Loucy (cell line): ENCODE data around the gene CTNNA2.

Experiments
- H2AFZ ChIP-seq: fragments of 200-600 bp; sonication (generic); 2 replicates; pipeline ENCODE4 v1.6.0; 2016; ENCODE audit warnings: antibody characterized with exemption, mild to moderate bottlenecking, low read length, moderate library complexity
- H3F3A ChIP-seq: fragments of 200-600 bp; 2 replicates; pipeline ENCODE4 v1.6.0; 2016; ENCODE audit warnings: antibody characterized with exemption, low read depth, mild to moderate bottlenecking
- H3K27me3 ChIP-seq: fragments of 200-600 bp; sonication (generic); 2 replicates; pipeline ENCODE4 v1.6.1; 2014; ENCODE audit warnings: low read length, mild to moderate bottlenecking; ENCODE audit not compliant: insufficient read depth, poor library complexity, severe bottlenecking
- H3K36me3 ChIP-seq: fragments of 200-600 bp; sonication (generic); 2 replicates; pipeline ENCODE4 v1.6.1; 2016; ENCODE audit warnings: low read length; ENCODE audit not compliant: insufficient read depth
- H3K4me1 ChIP-seq: fragments of 200-600 bp; sonication (generic); 2 replicates; pipeline ENCODE4 v1.5.1; 2014; ENCODE audit warnings: low read length, mild to moderate bottlenecking; ENCODE audit not compliant: insufficient read depth, poor library complexity, severe bottlenecking
- H3K4me2 ChIP-seq: fragments of 200-600 bp; sonication (generic); 2 replicates; pipeline ENCODE4 v1.6.0; 2014; ENCODE audit warnings: antibody characterized with exemption, low read length, low read depth, mild to moderate bottlenecking; ENCODE audit not compliant: poor library complexity, severe bottlenecking
- H3K4me3 ChIP-seq: fragments of 200-600 bp; sonication (generic); 2 replicates; pipeline ENCODE4 v1.5.1; 2014; ENCODE audit warnings: low read length, mild to moderate bottlenecking, mixed read lengths; ENCODE audit not compliant: poor library complexity, severe bottlenecking
- H3K79me2 ChIP-seq: fragments of 200-600 bp; sonication (generic); 2 replicates; pipeline ENCODE4 v1.6.1; 2014; ENCODE audit warnings: low read length; ENCODE audit not compliant: insufficient read depth
- H3K9ac ChIP-seq: fragments of 200-600 bp; sonication (generic); 2 replicates; pipeline ENCODE4 v1.6.0; 2014; ENCODE audit warnings: mild to moderate bottlenecking, low read depth, low read length, moderate library complexity; ENCODE audit not compliant: poor library complexity, severe bottlenecking
- H3K9me2 ChIP-seq: fragments of 200-600 bp; sonication (generic); replicated peaks from 2 replicates; pipeline ENCODE4 v1.6.1; 2016; ENCODE audit warnings: low read depth, low read length, mixed read lengths
- H3K9me3 ChIP-seq: fragments of 200-600 bp; sonication (generic); 2 replicates; pipeline ENCODE4 v1.6.1; 2014; ENCODE audit warnings: mild to moderate bottlenecking, antibody characterized with exemption, low read length, low read depth; ENCODE audit not compliant: insufficient read depth
- H4K20me1 ChIP-seq: fragments of 200-600 bp; sonication (generic); 2 replicates; pipeline ENCODE4 v1.6.0; 2014; ENCODE audit warnings: antibody characterized with exemption, low read length, mild to moderate bottlenecking; ENCODE audit not compliant: insufficient read depth, poor library complexity, severe bottlenecking
- EZH2phosphoT487 ChIP-seq: fragments of 200-600 bp; IDR thresholded peaks from 2 replicates; pipeline ENCODE4 v1.6.1; 2018; ENCODE audit warnings: antibody characterized with exemption, mild to moderate bottlenecking, moderate library complexity, borderline replicate concordance
- TF ChIP-seq, protein P1 (sequence below): fragments of 200-600 bp; sonication (generic); conservative IDR thresholded peaks from 2 replicates; pipeline ENCODE4 v1.5.1; 2014; ENCODE audit warnings: mild to moderate bottlenecking, antibody characterized with exemption, low read length

The CTNNA2 gene

GRCh38 chr2:80050246-80050645 lies 537.4 kb downstream of the CTNNA2 start:
- Histone ChIP-seq H4K20me1 (no peaks in the 10 kb centered on the region), H3K9me3 (no peaks in the 10 kb centered on the region), H3K9ac (no peak overlapping the region), H3K4me1 (no peaks in the 10 kb centered on the region), H3K4me2 (no peak overlapping the region), H3K9me2 (no peaks in the 10 kb centered on the region), H3K79me2 (no peaks in the 10 kb centered on the region), H3K4me3 (no peak overlapping the region), H3K27me3 (no peaks in the 10 kb centered on the region), H3K36me3 (no peaks in the 10 kb centered on the region), H3F3A (no peaks in the 10 kb centered on the region), H2AFZ (no peak overlapping the region)
- TF ChIP-seq EZH2phosphoT487 = no peak
- TF ChIP-seq, protein P1, sequence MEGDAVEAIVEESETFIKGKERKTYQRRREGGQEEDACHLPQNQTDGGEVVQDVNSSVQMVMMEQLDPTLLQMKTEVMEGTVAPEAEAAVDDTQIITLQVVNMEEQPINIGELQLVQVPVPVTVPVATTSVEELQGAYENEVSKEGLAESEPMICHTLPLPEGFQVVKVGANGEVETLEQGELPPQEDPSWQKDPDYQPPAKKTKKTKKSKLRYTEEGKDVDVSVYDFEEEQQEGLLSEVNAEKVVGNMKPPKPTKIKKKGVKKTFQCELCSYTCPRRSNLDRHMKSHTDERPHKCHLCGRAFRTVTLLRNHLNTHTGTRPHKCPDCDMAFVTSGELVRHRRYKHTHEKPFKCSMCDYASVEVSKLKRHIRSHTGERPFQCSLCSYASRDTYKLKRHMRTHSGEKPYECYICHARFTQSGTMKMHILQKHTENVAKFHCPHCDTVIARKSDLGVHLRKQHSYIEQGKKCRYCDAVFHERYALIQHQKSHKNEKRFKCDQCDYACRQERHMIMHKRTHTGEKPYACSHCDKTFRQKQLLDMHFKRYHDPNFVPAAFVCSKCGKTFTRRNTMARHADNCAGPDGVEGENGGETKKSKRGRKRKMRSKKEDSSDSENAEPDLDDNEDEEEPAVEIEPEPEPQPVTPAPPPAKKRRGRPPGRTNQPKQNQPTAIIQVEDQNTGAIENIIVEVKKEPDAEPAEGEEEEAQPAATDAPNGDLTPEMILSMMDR = no peak

DNA sequence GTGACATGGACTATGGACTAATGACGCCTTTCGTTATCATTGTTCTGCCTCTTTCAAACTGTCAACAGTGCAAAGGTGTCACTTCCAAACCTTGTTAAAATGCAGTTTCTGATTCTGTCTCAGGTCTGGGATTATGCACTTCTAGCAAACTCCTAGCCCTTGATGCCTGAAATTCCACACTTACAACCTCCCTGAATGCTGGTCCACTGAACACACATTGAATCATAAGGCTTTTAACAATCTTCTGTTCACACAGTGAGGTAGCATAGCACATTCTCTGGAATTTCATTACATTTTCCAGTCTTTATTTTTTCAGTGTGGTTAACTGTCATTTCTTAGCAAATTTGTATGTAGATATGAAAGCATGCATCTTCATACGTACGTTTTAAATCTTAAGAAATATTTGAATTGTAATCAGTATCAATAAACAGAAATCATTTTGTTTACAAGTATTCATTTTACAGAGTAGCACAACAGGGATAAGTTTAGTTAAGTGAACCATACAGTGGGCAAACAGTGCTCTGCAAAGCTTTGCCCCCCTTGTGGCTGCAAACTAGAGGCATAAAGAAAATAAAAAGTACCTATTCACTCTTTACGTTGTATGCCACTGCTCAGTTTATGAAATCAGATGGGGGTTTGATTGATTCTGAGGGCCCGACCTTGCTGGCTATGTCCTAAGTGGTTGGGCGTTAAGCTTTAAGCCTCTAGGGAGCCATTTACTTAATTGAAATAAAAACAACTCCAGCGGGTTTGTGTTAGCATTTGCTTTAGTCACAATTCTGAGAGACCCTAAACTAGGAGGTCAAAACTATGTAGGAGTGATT lies 540.9 kb downstream of the CTNNA2 start:
- Histone ChIP-seq H3K36me3 (no peaks in the 10 kb centered on the region), H3K4me1 (no peaks in the 10 kb centered on the region), H3K79me2 (no peaks in the 10 kb centered on the region), H4K20me1 (no peaks in the 10 kb centered on the region), H3K9me2 (no peaks in the 10 kb centered on the region), H3K9me3 (no peaks in the 10 kb centered on the region), H3K9ac (no peak overlapping the region), H2AFZ (no peak overlapping the region), H3K4me3 (no peak overlapping the region), H3K27me3 (no peaks in the 10 kb centered on the region), H3K4me2 (no peak overlapping the region), H3F3A (no peaks in the 10 kb centered on the region)
- no peak for TF ChIP-seq EZH2phosphoT487
- TF ChIP-seq, protein P1 = no peak

GRCh38 chr2:80054346-80054675 lies 541.5 kb downstream of the CTNNA2 start:
- Histone ChIP-seq H3K4me2 (no peak overlapping the region), H3K27me3 (no peaks in the 10 kb centered on the region), H3K4me1 (no peaks in the 10 kb centered on the region), H3K36me3 (no peaks in the 10 kb centered on the region), H2AFZ (no peak overlapping the region), H3K9me2 (no peaks in the 10 kb centered on the region), H3K9ac (no peak overlapping the region), H3K4me3 (no peak overlapping the region), H3F3A (no peaks in the 10 kb centered on the region), H3K9me3 (no peaks in the 10 kb centered on the region), H4K20me1 (no peaks in the 10 kb centered on the region), H3K79me2 (no peaks in the 10 kb centered on the region)
- TF ChIP-seq, protein P1 = no peak
